GM18870 (cell line): ENCODE results near the gene IQSEC1.

Source experiments
- ATAC-seq: cut with Tn5 transposase; IDR thresholded peaks from one replicate; pipeline ENCODE4 v1.9.1; 2021; ENCODE audit warnings: moderate library complexity; ENCODE audit not compliant: unreplicated experiment

IQSEC1 gene

GRCh38 chr3:13107661-13108060 lies 34.4 kb upstream of the IQSEC1 start:
- ATAC-seq, result no peak

GRCh38 chr3:13106308-13107001 lies 33.2 kb upstream of the IQSEC1 start:
- no peak for ATAC-seq

DNA sequence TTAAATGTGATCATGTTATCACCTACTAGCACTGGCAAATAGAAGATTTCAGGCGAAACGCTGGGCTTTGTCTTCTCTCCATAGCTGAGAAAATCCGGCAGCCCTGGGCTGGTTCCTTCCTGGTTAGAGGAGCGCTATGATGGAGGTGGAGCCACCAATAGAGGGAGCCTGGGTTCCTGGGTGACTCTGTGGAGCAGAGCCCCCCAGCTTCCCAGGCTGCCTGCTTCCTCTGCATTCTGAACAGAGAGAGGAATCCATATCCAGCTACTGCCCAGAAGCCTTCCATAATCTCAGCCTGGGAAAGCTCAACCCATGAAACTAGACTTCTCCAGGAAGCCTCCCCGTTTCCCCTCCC lies 32.6 kb upstream of the IQSEC1 start:
- ATAC-seq, result no peak

DNA sequence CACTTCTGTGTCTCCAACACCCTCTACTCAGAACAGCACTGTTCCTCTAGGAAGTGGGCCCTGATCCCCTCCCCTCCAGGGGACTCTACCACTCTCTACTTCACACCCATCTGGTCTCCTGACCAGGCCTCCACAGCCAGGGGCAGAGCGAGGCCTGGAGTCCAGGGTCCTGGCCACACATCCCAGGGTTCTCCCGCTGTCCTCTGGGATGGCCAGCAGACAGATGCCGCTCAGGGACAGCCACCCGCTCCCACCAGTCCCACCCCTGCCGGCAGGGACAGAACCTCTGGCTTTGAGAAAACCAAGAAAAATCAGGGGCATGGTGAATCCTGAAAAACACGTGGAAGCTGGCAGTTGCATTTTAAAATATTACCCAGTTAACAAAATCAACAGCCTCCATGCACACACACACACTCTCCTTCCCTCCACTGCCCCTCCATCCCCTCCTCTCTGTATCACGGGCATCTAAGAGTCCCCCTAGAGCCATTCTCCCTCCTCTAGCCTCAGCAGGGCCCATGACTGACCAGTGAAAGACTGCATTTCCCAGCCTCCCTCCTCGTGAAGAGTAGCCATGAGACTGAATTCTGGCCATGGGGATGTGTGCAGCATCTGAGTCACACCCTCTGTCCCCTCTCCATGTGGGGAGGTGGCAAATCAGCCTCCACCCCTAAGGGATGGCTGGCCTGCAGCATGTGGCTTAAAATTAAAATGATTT lies 32.1 kb upstream of the IQSEC1 start:
- ATAC-seq, result no peak

DNA sequence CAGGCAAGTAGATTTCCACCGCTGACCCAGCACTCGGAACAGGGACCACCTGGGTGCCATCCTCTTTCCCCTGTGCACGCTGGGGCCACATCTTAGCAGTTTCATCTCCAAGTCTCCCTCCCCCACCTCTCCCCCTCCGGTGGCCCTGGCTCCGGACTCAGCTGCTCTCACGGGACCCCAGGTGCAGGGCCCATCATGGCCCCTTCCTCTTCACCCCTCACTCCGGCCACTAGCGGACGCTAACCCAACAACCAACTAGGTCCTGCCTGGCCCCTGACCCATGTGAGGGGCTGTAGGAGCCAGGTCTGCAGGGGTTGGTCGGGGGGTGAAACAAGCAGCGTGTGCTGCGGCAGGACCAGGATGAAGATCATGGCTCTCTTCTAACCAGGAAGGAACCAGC lies 31.3 kb upstream of the IQSEC1 start:
- ATAC-seq, result no peak

GRCh38 chr3:13103416-13104058 lies 30.3 kb upstream of the IQSEC1 start:
- no peak for ATAC-seq

DNA sequence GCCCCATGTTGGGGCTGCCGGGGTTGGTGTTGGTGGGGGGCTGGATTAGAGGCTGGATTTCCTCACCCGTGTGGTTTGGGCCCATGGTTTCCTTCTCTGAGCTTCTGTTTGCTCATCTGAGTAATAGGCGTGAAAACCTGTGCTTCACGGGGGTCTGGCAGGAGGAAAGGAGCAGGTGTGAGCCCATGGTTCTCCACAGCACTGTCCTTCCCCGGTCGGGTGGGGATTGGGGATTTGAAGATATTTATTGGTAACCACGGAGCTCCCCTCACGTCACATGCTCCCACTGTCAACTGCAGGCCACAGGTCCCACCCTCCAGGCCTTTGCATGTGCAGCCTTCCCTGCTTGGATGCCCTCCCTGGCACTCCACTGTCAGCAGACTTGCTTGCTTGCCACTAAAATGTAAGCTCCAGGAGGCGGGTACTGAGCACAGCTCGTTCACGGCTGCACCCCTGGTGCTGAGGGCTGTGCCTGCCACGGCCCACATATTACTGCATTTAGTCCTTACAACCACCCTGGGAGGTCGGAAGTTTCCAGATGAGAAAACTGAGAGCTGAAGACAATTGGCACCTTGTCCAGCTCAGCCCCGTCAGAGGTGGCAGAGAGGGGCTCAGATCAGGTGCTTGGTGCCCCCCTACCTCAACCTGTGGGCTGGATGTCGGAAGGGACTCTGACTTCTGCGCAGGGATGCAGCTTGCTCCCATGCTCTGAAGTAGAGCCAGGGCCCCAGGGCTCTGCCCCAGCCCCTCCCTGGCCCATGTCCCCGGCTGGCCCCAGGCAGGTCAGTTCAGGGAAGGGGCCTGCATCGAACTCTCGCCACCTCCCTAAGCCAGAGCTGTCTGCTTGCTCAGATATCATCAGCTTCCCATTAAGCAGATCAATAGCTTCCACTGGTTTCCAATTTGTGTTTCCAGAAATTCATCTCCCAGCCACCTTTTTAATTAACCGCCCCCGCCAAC lies 29.4 kb upstream of the IQSEC1 start:
- ATAC-seq, result no peak

- ATAC-seq, result no peak
These were observed 26.5 kb upstream of the IQSEC1 start for GRCh38 chr3:13099707-13100106.

DNA sequence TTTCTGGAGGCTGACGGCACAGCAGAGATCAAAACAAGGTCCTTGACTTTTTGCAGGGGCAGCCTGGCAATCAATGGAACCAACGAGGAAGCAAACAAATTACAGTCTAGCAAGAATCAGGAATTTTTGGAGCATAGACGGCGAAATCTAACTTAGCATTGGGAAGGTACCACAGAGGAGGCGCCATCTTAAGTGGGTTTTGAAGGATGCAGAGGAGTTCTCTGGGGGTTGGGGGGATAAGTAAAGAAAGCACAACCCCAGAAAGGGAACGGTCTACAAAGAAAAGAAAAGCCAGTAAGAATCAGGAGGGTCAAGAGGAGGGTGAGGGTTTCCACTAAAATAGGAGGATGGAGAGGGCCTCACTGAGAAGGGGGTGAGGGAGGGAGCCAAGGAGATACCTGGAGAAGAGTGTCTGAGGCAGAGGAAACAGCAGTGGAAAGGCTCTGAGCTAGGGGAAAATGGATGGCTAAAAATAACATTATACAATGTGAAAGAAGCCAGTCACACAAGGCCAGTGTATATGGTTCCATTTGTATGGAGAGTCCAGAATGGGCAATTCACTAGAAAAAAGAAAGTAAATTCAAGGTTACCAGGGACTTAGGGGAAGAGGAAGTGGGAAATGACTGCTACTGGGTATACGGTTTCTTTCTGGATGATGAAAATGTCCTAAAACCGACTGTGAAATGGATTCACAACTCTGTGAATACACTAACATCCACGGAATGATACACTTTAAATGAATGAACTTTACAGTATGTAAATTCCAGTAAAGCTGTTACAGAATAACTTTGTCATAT lies 25.2 kb upstream of the IQSEC1 start:
- no peak for ATAC-seq

DNA sequence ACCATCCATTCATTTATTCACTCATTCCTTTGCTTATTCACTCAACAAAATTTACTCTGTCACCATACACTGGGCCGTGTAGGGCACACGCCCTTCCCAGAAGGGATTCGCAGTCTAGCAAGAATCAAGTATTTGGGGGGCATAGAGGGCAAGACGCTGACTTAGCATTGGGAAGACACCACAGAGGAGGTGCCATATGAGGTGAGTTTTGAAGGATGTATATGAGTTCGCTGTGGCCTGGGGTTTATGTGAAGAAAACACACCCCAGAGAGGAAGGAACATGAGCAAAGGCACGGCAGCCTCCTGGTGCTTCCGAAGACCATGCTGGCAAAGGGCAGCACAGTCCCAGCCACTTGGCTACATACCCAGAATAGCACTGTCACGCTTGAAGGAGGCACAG lies 23.1 kb upstream of the IQSEC1 start:
- ATAC-seq, result no peak

- no peak for ATAC-seq
These were observed 22.2 kb upstream of the IQSEC1 start for GRCh38 chr3:13095408-13095937.

GRCh38 chr3:13093687-13094086 lies 20.5 kb upstream of the IQSEC1 start:
- no peak for ATAC-seq

DNA sequence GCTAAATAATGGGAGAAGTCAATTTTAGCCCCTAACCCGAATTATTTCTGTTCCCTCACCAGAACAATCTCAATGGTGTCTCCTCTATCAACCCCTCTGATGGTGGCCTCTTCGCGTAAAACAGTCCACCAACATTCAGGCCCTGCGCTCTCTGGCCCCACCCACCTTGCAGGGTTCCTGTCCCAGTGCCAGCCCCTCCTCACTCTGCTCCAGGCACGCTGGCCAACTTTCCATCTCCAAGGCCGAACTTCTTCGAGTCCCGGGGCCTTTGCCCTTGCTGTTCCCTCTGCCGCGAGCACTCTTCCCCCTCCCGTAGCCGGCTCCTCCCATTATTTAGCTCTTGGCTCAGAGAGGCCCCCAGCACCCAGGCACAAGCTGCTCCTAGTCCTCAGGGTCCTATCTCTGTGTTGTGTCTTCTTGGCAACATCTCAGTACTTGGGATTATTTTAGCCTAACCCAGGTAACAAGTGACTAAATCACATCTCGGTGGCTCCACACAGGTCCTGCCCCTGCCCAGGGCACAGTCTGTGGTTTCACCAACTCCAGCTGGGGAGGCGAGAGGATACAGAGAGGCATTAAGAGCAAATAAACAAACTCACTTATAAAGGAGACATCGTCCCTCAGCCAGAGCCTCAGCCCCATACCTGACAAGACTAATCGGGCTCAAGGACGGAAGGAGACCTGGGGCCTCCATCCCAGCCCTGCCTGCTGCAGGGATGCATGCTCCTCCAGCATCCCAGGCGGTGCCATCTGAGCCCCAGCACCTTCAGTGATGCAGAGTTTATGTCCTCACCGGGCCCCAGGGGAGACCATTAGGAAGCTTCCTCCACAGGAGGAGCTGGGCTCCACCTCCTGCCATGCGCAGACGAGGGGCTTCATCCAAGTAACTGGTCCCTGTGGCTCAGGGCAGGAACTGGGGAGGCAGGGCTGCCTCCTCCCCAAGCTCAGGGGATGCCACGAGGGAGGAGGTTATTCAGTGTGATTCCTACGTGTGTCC lies 19.7 kb upstream of the IQSEC1 start:
- no peak for ATAC-seq

DNA sequence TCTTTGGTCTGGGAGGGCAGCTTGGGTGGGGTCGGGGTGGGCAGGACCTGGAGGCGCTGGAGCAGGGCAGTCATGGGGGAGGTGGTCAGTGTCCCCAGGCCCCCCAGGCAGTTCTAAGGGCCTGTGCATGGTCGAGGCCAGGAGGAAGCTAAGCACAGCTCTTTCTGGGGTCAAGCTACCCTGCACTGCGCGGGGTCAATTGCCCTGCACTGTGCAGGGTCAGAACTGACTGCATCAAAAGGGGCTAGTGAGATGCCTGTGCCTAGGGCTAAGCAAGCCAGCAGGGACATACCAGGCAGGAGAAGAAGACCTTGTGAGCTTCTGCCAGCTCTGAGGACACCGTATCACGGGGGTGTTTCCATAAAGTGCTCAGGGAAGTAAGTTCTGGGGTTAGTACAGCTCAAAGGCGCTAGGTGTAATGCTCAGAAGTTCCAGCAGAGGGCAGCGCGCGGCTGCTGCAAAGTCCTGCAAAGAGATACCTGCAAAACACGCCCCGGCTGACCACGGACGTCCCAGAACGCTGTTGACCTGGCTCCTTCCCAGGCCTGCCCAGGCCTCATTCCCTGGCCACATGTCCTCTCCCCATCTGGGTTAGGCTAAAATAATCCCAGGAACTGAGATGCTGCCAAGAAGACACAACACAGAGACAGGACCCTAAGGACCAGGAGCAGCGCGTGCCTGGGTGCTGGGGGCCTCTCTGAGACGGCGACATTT lies 18.8 kb upstream of the IQSEC1 start:
- peak; percentile 56 for ATAC-seq

DNA sequence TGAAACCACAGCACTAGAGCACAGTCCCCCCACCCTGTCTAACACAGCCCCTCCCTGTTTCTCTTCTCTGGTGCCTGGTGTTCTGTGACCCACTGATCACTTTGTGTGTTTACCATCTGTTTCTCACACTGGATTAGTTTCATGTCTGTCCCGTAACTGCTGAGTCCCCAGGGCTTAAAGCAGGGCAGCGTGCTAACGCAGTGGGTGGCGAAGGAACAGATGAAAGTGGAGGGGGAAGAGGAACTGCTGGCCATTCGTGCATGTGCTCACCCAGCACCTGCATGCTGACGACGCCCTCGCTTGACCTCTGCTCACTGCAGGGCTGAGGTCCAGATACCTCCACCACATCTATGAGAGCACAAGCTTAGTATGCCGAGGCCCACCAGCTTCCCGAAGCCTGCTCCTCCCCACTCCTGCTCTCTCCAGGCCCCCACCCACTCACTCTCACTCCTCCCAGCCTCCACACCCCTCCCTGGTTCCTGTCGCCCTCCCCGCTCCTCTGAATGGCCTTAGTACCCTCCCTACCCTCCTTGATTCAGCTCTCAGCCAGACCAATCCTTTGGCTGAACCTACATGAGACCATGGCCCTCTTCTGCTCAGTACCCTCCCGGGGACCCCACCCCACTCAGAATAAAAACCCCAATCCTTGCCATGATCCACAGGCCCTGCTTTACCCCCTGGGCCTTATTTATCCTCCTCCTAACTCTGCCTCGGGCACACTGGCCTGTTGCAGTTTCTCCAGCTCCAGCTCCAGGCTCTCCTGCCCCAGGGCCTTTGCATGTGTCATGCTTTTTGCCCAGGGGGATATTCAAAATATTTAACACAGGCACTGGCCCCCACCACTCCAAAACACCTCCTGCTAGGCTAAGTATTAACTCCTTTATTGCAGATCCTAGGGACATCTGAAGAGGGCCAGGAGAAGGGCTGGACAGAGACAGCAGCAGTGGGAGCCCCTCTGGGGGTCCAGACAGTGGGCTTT lies 15.1 kb upstream of the IQSEC1 start:
- ATAC-seq, result no peak

DNA sequence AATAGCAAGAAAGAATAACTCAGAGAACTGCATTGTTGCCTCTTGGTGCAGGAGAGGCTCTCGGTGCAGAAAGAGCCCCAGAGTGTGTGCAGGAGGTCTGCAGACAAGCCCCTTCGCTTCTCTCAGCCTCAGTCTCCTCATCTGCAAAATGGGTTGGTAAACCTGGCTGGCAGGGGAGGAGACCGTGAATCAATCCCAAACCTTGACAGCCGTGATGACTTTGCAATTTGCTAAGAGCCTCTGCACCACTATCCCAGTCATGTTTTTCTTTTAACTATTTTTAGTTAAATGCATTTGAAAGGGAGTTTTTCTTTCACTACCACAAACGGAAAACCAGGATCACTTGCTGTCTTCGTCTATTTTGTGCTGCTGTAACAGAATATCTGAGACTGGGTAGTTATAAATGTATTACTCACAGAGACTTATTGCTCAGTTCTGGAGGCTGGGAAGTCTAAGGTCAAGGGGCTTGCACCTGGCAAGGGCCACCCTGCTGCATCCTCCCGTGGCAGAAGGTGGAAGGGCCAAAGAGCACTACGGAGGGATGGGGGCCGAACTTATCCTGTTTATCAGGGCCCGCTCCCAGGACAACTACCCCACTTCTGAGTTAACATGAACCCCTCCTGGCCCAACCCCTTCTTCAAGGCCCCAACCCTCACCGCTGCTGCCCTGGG lies 14.2 kb upstream of the IQSEC1 start:
- ATAC-seq, result no peak
